ENCODE results near the gene ENTHD1.

GRCh38 chr22:39706376-39707140 lies 187.0 kb downstream of the ENTHD1 start:
- TF ChIP-seq CTCF (IDR thresholded peaks at IDR 0.05) (no peak), POLR2A (IDR thresholded peaks at IDR 0.05; ENCODE audit: low read depth) (no peak), POLR2AphosphoS5 (IDR thresholded peaks at IDR 0.05) (no peak), EP300 (IDR thresholded peaks at IDR 0.05) (no peak)

All from esophagus muscularis mucosa (tissue), 4 donors.